Effector memory CD8-positive, alpha-beta T cell (primary cell): ENCODE data around the gene REG4.

Experiments
- ATAC-seq: fragments of 150-1000 bp; cut with Tn5 transposase; replicated peaks from 2 replicates; pipeline ENCODE4 v1.10.0; 2021; ENCODE audit warnings: mild to moderate bottlenecking, moderate library complexity
- DNase-seq, 3 experiments: peaks; one replicate each; pipeline ENCODE4 v3.0.0; 2021
- H3K27ac Mint-ChIP-seq, 2 donors: one replicate each; pipeline ENCODE4 v1.8.0; 2022; ENCODE audit warnings: mild to moderate bottlenecking in 2 of 2, mixed read lengths in 2 of 2, moderate library complexity in 2 of 2
- H3K27me3 Mint-ChIP-seq, 2 donors: one replicate each; pipeline ENCODE4 v1.8.0; 2022; ENCODE audit warnings: mixed read lengths in 2 of 2
- H3K36me3 Mint-ChIP-seq: one replicate; pipeline ENCODE4 v1.8.0; 2022; ENCODE audit warnings: mild to moderate bottlenecking, moderate library complexity, mixed read lengths; ENCODE audit not compliant: insufficient read depth
- H3K4me1 Mint-ChIP-seq, 2 donors: one replicate each; pipeline ENCODE4 v1.8.0; 2022; ENCODE audit warnings: low read depth in 2 of 2, mixed read lengths in 2 of 2
- H3K4me3 Mint-ChIP-seq, 2 donors: one replicate each; pipeline ENCODE4 v1.8.0; 2022; ENCODE audit warnings: mild to moderate bottlenecking in 2 of 2, mixed read lengths in 2 of 2, moderate library complexity in 2 of 2
- H3K9me3 Mint-ChIP-seq, 2 donors: one replicate each; pipeline ENCODE4 v1.8.0; 2022; ENCODE audit warnings: mixed read lengths in 2 of 2

The REG4 gene

GRCh38 chr1:119767486-119767885 lies 43.8 kb downstream of the REG4 start:
- peaks cover 15 to 30% of the 10 kb centered on the region in 2 donors for H3K27me3 Mint-ChIP-seq
- no peaks in the 10 kb centered on the region for H3K9me3 Mint-ChIP-seq
- no peaks in the 10 kb centered on the region for H3K36me3 Mint-ChIP-seq
- DNase-seq (no peak), ATAC-seq (no peak)
- H3K4me3 Mint-ChIP-seq = no peak overlapping the region
- no peaks in the 10 kb centered on the region for H3K4me1 Mint-ChIP-seq
- H3K27ac Mint-ChIP-seq = no peak overlapping the region

GRCh38 chr1:119766374-119766794 lies 44.9 kb downstream of the REG4 start:
- H3K4me1 Mint-ChIP-seq = no peaks in the 10 kb centered on the region
- no peak overlapping the region for H3K4me3 Mint-ChIP-seq
- no peak overlapping the region for H3K27ac Mint-ChIP-seq
- ATAC-seq = no peak
- no peak for DNase-seq
- H3K9me3 Mint-ChIP-seq = no peaks in the 10 kb centered on the region
- H3K27me3 Mint-ChIP-seq = peaks cover 15 to 30% of the 10 kb centered on the region in 2 donors
- H3K36me3 Mint-ChIP-seq = peaks cover under 1% of the 10 kb centered on the region

- peaks cover 3% of the 10 kb centered on the region for H3K36me3 Mint-ChIP-seq
- DNase-seq = no peak
- no peak overlapping the region for H3K27ac Mint-ChIP-seq
- no peaks in the 10 kb centered on the region for H3K9me3 Mint-ChIP-seq
- peaks cover 25 to 40% of the 10 kb centered on the region in 2 donors for H3K27me3 Mint-ChIP-seq
- no peak overlapping the region for H3K4me3 Mint-ChIP-seq
- ATAC-seq = no peak
- H3K4me1 Mint-ChIP-seq = no peaks in the 10 kb centered on the region
Measured at GRCh38 chr1:119764220-119764619, 47.0 kb downstream of the REG4 start.

GRCh38 chr1:119762953-119763352 lies 48.3 kb downstream of the REG4 start:
- ATAC-seq (no peak), DNase-seq (no peak)
- H3K36me3 Mint-ChIP-seq = peaks cover 3% of the 10 kb centered on the region
- no peak overlapping the region for H3K4me3 Mint-ChIP-seq
- peaks cover 0 to 5% of the 10 kb centered on the region in 2 donors for H3K4me1 Mint-ChIP-seq
- H3K27ac Mint-ChIP-seq = no peak overlapping the region
- H3K9me3 Mint-ChIP-seq = no peaks in the 10 kb centered on the region
- H3K27me3 Mint-ChIP-seq = peaks cover 25 to 41% of the 10 kb centered on the region in 2 donors

- Mint-ChIP-seq H3K36me3 (peaks cover 3% of the 10 kb centered on the region), H3K4me1 (peaks cover 0 to 5% of the 10 kb centered on the region in 2 donors), H3K9me3 (no peaks in the 10 kb centered on the region), H3K27me3 (peaks cover 24 to 44% of the 10 kb centered on the region in 2 donors), H3K4me3 (no peak overlapping the region), H3K27ac (no peak overlapping the region)
- ATAC-seq (no peak), DNase-seq (no peak)
Measured at GRCh38 chr1:119762409-119762808, 48.9 kb downstream of the REG4 start.

- no peak for ATAC-seq
- Mint-ChIP-seq H3K36me3 (peaks cover 3% of the 10 kb centered on the region), H3K27me3 (peaks cover 17 to 33% of the 10 kb centered on the region in 2 donors), H3K9me3 (no peaks in the 10 kb centered on the region), H3K4me1 (peaks cover 0 to 5% of the 10 kb centered on the region in 2 donors), H3K27ac (no peak overlapping the region), H3K4me3 (no peak overlapping the region)
- DNase-seq = no peak
Measured at GRCh38 chr1:119758584-119758983, 52.7 kb downstream of the REG4 start.

- ATAC-seq (no peak), DNase-seq (no peak)
- Mint-ChIP-seq H3K36me3 (no peaks in the 10 kb centered on the region), H3K9me3 (no peaks in the 10 kb centered on the region), H3K4me1 (no peaks in the 10 kb centered on the region), H3K27ac (no peak overlapping the region), H3K27me3 (peaks cover 19 to 58% of the 10 kb centered on the region in 2 donors), H3K4me3 (no peak overlapping the region)
Measured at GRCh38 chr1:119752592-119752991, 58.7 kb downstream of the REG4 start.

- Mint-ChIP-seq H3K27ac (no peak overlapping the region), H3K4me1 (no peaks in the 10 kb centered on the region), H3K4me3 (no peak overlapping the region), H3K27me3 (peaks cover 12 to 46% of the 10 kb centered on the region in 2 donors), H3K36me3 (no peaks in the 10 kb centered on the region), H3K9me3 (no peaks in the 10 kb centered on the region)
- DNase-seq (no peak), ATAC-seq (no peak)
Measured at GRCh38 chr1:119748040-119748439, 63.2 kb downstream of the REG4 start.

- Mint-ChIP-seq H3K36me3 (no peaks in the 10 kb centered on the region), H3K4me1 (no peaks in the 10 kb centered on the region), H3K27me3 (peaks cover 9 to 42% of the 10 kb centered on the region in 2 donors), H3K27ac (no peak overlapping the region), H3K4me3 (no peak overlapping the region), H3K9me3 (no peaks in the 10 kb centered on the region)
- DNase-seq = no peak
- no peak for ATAC-seq
Measured at GRCh38 chr1:119747451-119747850, 63.8 kb downstream of the REG4 start.

GRCh38 chr1:119745034-119745433 lies 66.2 kb downstream of the REG4 start:
- no peak overlapping the region for H3K27ac Mint-ChIP-seq
- no peak overlapping the region for H3K4me3 Mint-ChIP-seq
- no peaks in the 10 kb centered on the region for H3K36me3 Mint-ChIP-seq
- H3K27me3 Mint-ChIP-seq = peaks cover 0 to 18% of the 10 kb centered on the region in 2 donors
- ATAC-seq = no peak
- no peaks in the 10 kb centered on the region for H3K4me1 Mint-ChIP-seq
- DNase-seq = no peak
- H3K9me3 Mint-ChIP-seq = no peaks in the 10 kb centered on the region

GRCh38 chr1:119744598-119744942 lies 66.7 kb downstream of the REG4 start:
- no peak overlapping the region for H3K4me3 Mint-ChIP-seq
- H3K27me3 Mint-ChIP-seq = peaks cover 0 to 13% of the 10 kb centered on the region in 2 donors
- no peaks in the 10 kb centered on the region for H3K4me1 Mint-ChIP-seq
- H3K27ac Mint-ChIP-seq = no peak overlapping the region
- no peak for DNase-seq
- no peak for ATAC-seq
- no peaks in the 10 kb centered on the region for H3K9me3 Mint-ChIP-seq
- no peaks in the 10 kb centered on the region for H3K36me3 Mint-ChIP-seq
